ENCODE measurements around the gene CEP57L1.

Gene CEP57L1

GRCh38 chr6:109204511-109204910 lies 109.2 kb downstream of the CEP57L1 start:
- no peak overlapping the region for H3K4me3 ChIP-seq (ENCODE audit: low read length)
- TF ChIP-seq CTCF (conservative IDR thresholded peaks at IDR 0.05; ENCODE audit: low read depth, low read length) = no peak
- no peak for DNase-seq (ENCODE audit: low read depth)

GRCh38 chr6:109212683-109213082 lies 117.4 kb downstream of the CEP57L1 start:
- no peak for DNase-seq (ENCODE audit: low read depth)
- no peak overlapping the region for H3K4me3 ChIP-seq (ENCODE audit: low read length)
- TF ChIP-seq CTCF (conservative IDR thresholded peaks at IDR 0.05; ENCODE audit: low read depth, low read length) = no peak

Measured in retinal pigment epithelial cell (primary cell).